22Rv1 (cell line): ENCODE data around the gene MORF4L1.

Experiments used
- CTCF ChIP-seq: fragments of 450-650 bp; IDR thresholded peaks from 2 replicates; pipeline ENCODE4 v1.5.1; 2017; ENCODE audit warnings: mild to moderate bottlenecking
- ZFX ChIP-seq: fragments of 450-650 bp; IDR thresholded peaks from 2 replicates; pipeline ENCODE4 v1.6.1; 2017; ENCODE audit warnings: antibody characterized with exemption, borderline replicate concordance

- TF ChIP-seq CTCF (no peak), ZFX (no peak)
These were observed 40.3 kb downstream of the MORF4L1 start for GRCh38 chr15:78913012-78913411.
